NCI-H345 treated with DMSO at 0.1 percent for 48 hours (cell line): ENCODE measurements around the gene MNAT1.
A peak's percentile ranks its signal among the peaks of the same experiment; 100 is the strongest.
"Not testable (repeated sequence)": the region's sequence is repeated elsewhere in the genome, so short reads cannot be mapped to it uniquely, and the experiment has no call there.

Experiments
- DNase-seq: peaks from one replicate; lab custom pipeline; 2025; ENCODE audit not compliant: unreplicated experiment; lab: John Stamatoyannopoulos, UW

Gene MNAT1

DNA sequence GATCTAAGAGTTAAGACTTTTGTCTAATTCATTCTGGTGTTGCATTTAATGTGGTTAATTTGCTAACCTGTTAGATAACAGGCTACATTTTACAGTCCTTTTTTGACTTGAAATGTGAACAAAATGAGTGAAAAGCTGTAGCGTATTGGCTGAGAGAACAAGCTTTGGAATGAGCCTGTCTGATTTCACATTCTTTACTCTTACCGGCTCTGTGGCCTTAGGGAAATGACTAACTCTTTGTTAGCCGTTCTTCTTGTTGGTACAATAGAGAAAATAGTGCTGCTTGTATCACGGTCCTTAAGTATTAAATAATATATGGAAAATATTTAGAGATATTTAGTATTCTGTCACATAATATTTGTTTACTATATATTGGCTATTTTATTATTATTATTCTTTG, 1.9 kb downstream of the MNAT1 start:
- DNase-seq, result no peak

DNA sequence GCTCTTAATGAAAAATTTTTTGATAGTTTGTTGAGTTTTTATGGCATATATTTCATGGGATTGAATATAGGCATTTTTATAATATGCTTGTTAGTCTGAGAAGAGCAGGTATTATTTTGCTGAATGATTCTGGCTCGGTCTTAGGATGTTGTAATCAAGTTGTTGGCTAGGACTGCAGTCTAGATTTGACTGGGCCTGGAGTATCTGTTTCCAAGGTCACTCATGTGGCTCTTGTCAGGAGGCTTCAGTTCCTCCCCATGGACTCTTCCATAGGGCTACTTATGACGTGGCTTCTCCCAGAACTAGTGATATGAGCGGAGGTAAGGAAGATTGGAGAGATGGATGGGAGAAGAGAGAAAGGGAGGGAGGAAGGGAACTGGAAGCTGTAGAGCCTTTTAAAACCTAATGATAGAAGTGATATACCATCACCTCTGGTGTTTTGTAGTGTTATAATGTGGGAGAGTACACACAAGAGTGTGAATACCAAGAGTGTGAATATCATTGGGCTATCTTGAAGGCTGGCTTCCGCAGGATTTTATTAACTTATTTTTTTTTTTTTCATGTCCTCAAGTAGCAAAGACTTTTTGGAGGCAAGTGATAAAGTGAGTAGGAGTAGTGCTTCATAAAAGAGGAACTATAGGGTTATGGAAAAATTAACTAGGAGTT, 4.4 kb downstream of the MNAT1 start:
- DNase-seq, result no peak

DNA sequence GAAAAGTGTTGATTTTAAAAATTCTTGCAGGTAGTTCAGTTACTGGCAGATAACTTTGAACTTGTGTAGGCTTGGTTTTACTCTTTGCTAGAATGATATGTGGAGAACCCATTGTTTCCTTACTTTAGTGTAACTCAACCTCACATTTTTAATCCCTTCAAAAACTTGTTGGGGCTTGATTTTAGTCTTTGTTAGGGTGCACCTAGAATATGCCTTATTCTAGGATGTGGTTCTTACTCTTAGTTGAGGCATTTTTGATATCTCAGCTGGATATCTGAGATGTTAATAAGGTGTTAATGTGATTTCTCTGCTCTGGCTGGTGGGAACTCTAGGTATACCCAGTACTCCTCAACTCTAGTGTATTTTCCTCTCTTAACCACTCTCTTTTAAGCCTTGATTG, 10.0 kb downstream of the MNAT1 start:
- DNase-seq, result no peak

DNA sequence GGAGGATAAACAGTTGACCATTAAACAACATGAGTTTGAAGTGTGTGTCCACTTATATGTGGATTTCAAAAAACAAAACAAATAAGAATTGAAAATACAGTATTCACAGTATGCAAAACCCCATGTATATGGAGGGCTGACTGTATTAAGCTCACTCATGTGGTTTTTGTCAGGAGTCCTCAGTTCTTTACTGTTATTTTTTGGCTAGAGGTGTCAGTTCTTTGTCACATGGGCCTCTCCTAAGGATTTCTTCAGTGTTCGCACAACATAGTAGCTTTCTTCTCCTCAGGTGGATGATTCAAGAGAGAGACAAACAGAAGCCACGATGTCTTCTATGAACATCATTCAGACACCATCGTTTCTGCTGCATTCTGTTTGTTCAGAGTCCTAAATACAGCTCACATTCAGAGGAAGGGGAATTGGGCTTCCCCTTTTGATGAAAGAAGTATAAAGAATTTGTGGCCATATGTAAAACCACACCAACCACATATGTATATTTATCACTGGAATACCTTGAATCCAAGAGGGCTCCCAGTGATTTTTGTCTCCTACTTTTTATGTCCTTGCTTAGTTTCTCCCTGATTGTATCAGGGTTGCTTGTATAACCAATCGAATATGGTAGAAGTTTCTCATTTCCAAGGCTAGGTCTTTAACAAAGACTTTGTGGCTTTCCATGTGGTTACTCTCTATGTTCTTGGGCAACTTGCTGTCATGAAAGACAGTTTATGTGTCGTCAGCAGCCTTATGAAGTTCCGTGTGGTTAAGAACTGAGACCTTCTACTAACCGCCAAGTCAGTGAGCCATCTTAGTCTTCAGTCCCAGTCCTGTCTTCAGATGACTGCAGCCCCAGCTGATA, 18.9 kb downstream of the MNAT1 start:
- no peak for DNase-seq

DNA sequence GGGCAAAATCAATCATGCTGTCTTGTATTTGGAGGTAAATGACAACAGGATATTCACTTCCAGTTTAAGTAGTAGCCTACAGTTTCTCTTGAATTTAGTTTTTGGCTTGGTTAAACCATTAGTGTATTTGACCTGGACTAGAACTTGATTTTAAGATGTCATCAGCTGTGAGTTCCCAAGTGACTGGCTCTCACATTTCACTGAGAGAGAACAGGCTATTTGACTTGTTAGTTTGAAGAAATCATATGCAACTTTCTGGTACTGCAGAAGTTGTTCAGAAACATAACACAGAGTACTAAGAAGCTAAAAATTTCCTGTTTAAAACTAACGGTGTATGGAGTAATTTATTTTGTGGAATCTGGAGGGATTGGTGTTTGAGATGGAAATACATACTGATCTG, 22.3 kb downstream of the MNAT1 start:
- no peak for DNase-seq

DNA sequence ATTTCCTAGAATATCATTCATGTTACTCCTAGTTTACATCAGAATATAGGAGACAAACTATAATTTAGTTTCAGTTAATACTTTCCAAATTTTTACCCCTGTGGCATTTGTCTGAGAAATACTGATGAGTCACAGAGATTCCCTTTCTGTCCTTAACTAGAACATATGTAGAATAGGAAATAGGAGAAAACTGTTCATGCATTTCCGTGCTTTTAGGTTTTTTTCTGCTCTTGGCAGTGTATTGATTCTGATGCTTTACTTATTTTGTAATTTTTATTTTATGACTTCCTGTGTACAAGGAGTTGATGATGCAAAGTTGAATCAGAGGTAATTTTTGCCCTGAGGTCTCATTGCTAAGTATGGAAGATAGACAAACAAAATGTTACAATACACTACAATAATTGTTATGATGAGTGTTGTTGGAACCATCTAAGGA, 23.0 kb downstream of the MNAT1 start:
- no peak for DNase-seq

DNA sequence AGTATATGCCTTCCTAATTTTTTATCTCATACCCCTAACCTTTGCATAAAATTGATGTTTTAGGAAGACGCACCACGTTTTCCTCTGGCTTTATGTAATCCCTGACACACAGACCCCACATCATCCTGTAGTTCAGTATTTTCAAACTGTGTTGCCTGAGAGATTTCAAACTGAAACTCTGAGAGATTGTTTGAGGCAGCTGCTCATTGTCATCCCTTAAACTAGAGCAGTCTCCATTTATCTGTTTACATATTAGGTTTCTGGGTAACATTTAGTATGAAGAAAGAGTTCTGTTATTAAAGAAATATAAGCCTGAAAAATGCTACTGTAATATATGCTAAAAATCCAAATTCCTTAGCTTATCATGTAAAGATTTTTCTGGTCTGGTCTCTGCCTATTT, 24.3 kb downstream of the MNAT1 start:
- DNase-seq, result peak; percentile 29

DNA sequence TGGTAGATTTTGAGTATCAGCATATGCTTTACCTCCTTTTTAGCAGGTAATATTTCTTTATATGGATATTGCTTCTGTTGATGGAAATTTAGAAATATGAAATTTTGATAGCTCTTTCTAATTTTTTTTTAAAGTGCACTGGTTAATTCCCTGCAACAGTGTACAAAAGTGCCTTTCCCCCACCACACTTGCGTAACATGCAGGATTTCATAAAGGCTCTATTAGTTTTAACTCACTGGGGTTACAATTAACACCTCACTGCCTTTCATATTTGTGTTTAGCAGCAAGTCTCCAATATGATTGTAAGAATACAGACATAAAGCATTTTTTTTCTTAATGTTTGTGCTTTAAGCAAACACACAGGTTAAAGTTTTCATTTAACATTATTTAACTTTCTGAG, 25.6 kb downstream of the MNAT1 start:
- no peak for DNase-seq

DNA sequence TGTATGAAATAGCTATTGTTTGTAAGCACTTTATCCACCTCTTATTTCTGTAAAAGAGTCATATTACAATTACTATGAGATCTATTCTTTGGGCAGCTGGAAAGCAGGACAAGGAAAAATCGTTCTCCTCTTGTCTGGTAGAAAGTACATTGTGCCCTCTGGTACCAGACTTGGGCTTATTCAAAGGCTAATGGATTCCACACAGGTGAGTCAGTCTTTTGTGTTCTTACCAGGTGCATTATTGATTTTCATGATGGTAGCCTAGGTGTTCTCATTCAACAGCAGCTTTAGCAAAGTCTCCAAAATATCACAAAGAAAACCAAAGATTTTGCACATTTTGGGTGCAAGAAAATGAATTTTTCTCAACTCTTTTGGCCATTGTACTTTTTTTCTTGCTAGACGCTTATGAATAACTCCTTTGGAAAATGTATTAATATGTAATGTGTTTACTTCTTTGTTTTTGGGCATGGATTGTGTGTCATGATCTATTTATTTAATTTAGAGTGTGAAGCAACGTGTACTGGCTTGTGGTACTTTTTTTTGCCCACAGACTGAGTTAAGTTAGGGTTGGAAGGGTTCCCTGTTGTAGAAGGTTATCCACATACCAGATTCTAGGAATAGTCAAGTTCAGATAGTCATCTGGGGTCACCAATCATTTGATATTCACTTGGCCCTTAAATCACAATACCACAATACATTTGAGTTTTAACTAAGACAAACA, 26.2 kb downstream of the MNAT1 start:
- DNase-seq, result peak; percentile 92

DNA sequence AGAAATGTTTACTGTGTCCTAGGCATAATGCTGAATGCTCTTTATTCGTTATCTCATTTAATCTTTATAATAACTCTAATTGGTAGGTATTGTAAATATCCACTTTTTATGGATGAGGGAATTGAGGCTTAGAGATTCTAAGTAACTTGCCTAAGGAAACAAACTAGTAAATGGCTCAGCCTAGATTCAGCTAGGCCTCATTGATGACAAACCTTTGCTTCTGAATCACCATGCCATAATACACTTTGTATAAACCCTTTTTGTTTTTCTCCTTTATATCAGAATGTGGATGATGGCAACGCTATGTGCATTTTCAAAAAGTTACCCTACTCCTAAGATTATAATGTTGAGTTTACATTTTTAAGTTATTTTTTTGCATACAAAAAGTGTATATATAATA, 34.0 kb downstream of the MNAT1 start:
- no peak for DNase-seq

DNA sequence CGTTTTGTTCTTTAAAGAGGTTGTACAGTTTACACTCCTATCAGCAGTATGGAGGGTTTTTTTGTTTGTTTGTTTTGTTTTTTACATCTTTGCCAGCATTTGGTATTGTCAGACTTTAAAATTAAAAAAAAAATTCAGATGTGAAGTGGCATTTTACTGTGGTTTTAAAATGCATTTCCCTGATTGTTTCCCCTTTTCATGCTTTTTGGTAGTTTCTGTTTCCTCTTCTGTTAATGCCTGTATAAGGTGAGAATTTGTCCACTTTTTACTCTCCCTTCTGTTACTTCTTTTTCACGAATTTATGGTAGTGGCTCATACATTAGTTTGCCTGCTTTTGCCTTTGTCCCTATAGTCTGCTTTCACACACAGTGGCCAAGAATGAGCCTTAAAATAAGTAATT, 36.6 kb downstream of the MNAT1 start:
- DNase-seq, result no peak

DNA sequence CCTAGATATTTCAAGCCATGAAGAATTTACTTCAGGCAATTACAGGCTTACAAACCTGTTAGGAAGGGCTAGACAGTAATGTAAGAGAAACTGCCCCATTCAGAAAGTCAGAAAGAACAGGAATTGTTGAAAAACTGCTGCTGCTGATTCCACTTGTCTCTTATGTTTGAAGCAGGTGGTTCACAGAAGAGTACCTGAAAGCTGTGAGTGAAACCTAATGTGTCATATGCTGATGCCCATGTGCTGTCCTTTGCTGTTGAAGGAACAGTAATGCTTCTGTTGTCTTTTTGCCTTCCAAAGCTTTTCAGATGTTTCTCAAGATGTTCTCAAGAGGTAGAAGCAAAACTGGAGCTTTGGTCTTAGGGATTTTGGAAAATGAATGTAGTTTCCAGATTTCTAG, 39.0 kb downstream of the MNAT1 start:
- no peak for DNase-seq

DNA sequence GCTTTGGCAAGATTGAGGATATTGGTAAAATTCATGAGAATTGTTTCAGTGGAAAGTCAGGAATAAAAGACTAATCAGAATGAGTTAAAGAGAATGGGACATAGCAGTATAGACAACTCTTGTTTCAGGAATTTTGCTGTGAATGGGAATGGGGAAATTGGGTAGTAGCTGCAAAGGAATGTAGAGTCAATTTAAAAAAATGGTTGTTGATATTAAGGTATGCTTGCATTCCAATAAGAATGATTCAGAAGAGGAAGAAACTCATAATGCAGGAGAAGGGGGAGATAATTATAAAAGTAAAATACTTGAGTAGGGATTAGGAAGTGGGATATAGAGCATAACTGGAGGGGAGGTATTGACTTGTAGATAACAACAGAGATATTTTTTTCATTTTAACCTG, 40.7 kb downstream of the MNAT1 start:
- no peak for DNase-seq

DNA sequence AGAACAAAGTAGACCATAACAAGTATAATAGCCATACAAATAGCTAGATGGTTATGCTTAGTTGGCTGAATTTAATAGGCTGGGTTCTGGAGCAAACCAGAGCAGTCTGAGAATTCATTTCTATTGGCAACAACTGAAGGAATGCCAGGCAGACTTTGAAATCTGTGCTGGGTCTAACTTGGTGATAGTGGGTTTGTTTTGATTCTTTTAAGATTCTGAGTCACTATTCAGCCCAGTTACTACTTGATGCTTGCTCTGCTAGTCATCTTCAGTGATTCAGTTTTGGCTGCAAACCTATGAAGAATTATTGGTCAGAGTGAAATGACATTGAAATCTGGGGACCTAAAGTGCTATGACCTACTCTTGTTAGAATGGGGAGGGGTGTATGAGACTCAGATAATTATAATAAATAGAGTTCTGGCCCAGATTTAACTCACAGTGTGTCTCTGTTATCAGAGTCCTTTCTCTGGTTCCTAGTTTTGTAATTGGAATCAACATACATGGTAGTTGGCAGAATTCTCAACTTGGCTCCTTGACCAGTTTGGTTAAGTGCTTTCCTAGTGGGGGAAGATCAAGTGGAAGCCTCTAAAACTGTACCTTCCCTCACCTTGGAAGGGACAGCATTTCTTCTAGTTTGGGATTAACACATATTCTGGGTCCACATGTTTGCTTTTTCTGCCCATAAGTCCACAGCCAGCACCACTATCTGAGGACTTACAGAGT, 43.5 kb downstream of the MNAT1 start:
- DNase-seq, result no peak

DNA sequence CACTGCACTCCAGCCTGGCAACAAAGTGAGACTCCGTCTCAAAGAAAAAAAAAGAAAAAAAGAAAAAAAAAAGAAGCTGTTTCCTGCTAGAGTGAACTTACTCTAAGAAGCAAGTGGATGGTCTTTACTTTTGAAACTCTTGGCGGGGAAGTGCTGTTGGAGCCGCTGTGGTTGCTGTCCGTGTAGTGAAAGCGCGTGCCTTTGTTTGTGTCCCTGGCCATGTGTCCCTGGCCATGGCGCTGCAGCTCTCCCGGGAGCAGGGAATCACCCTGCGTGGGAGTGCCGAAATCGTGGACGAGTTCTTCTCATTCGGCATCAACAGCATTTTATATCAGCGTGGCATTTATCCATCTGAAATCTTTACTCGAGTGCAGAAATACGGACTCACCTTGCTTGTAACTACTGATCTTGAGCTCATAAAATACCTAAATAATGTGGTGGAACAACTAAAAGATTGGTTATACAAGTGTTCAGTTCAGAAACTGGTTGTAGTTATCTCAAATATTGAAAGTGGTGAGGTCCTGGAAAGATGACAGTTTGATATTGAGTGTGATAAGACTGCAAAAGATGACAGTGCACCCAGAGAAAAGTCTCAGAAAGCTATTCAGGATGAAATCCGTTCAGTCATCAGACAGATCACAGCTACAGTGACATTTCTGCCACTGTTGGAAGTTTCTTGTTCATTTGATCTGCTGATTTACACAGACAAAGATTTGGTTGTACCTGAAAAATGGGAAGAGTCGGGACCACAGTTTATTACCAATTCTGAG, 45.4 kb downstream of the MNAT1 start:
- not testable (repeated sequence) for DNase-seq

DNA sequence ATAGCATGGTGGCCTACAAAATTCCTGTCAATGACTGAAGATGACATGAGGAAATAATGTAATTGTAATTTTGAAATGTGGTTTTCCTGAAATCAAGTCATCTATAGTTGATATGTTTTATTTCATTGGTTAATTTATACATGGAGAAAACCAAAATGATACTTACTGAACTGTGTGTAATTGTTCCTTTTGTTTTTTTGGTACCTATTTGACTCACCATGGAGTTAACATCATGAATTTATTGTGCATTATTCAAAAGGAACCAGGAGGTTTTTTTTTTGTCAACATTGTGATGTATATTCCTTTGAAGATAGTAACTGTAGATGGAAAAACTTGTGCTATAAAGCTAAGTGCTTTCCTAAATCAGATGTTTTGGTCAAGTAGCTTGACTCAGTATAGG, 46.0 kb downstream of the MNAT1 start:
- not testable (repeated sequence) for DNase-seq

DNA sequence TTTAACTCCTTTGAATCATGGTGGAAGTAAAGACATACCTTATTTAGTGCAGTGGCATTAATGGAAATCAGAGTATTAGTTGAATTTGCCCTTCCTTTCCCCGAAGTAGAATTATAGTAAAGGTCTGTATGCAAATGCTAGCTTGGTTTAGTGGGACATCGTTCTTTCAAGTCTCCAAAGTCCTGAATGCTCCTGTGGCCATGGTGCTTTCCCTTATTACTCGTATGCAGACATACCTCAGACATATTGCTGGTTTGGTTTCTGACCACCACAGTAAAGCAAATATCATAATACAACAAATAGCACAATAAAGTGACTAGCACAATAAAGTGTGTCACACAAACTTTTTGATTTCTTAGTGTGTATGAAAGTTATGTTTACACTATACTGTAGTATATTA, 52.3 kb downstream of the MNAT1 start:
- DNase-seq, result no peak

DNA sequence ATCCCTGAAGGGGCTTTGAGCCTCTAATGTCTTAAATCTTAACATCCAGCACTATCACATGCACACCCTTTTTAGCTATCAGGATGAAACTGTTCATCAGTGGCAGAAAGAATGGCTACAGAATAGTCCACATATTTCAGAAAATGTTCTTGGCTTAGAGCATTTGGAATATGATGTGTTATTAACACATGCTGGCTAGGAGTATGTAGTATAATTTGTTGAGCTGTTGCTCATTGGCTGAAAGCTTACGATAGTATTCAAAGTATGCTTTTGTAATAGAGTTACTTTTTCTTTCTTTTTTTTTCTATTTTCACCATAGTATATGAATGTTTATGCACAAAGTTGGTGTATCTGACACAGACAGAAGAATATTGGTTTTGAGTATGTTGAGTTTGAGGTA, 55.1 kb downstream of the MNAT1 start:
- DNase-seq, result no peak

DNA sequence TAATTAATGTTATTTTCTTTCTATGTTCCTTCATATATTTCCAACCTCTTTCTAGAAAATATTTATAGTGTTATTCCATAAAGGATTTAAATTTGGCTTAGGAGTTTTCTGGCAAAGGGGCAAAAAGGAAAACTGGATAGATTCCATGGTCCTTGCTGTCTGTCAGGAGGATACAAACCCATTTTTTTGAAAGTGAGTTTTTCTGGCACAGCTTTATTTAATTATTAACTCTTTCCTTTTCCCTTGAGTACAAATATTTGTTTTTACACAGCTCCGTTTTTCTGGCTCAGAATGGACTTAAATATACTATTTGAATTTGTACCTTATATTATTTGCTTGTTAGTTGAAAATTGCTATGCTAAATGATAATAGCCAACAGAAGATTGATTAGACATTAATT, 56.3 kb downstream of the MNAT1 start:
- DNase-seq, result no peak

DNA sequence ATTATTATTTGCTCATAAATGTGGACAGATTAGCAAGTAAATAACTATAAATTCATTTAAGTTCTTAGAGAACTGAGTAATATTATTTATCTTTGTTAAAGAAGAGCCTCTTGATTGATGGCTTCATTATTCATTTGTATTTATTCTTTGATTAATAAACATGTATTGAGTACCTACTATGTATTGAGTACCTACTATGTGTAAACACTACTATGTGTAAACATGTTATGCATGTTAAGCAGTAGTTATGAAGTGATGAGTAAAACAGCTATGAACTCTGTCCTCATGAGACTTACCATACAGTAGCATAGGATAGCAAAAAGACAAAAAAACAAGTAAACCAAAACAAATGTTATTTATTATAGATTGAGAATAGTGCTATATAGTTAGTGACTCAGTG, 61.9 kb downstream of the MNAT1 start:
- DNase-seq, result no peak

DNA sequence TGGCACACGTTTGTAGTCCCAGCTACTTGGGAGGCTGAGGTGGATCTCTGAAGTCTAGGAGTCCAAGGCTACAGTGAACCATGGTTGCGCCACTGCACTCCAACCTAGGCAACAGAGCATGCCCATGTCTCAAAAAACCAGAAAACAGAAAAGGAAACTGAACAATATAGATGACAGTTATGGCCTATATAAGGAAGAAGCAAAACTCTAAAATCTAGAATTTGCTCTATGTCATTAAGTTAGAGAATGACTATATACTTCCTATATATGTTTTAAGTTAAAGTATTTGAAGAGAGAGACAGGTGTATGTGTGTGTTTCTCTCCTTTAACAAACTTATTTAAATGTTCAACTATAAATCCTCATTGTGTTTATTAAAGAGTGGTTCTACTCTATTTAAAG, 65.8 kb downstream of the MNAT1 start:
- DNase-seq, result no peak
